Calu3 (cell line): Measurements from ENCODE around the gene CCDC3. TPM values are rescaled to one million over a fixed set of nuclear protein-coding genes. Genes with fewer than 3 reads are reported as not detected.

Source experiments
- BruUV-seq: library from RNA; stranded (reverse); fragments of 400-500 nt; replicated peaks from 2 replicates; lab custom pipeline; 2021; lab: Mats Ljungman, UMichigan
- CTCF ChIA-PET: fragments of 300-600 bp; sonication (Branson Sonifier 250); formaldehyde crosslinking; loops from one replicate; lab custom pipeline; 2022; ENCODE audit warnings: antibody characterized with exemption; lab: Charles Lee
- DNase-seq: peaks from one replicate; pipeline ENCODE4 v3.0.0; 2022
- H3K27ac Mint-ChIP-seq: one replicate; pipeline ENCODE4 v1.8.0; 2022; ENCODE audit warnings: mixed read lengths; ENCODE audit not compliant: unreplicated experiment
- H3K27me3 Mint-ChIP-seq: one replicate; pipeline ENCODE4 v1.8.0; 2022; ENCODE audit warnings: mixed read lengths; ENCODE audit not compliant: unreplicated experiment
- H3K36me3 Mint-ChIP-seq: one replicate; pipeline ENCODE4 v1.8.0; 2022; ENCODE audit warnings: mild to moderate bottlenecking, moderate library complexity, mixed read lengths; ENCODE audit not compliant: insufficient read depth, unreplicated experiment
- H3K4me1 Mint-ChIP-seq: one replicate; pipeline ENCODE4 v1.8.0; 2022; ENCODE audit warnings: mild to moderate bottlenecking, low read depth, mixed read lengths; ENCODE audit not compliant: unreplicated experiment
- H3K4me3 Mint-ChIP-seq: one replicate; pipeline ENCODE4 v1.8.0; 2022; ENCODE audit warnings: mild to moderate bottlenecking, low read depth, moderate library complexity, mixed read lengths; ENCODE audit not compliant: unreplicated experiment
- H3K9me3 Mint-ChIP-seq: one replicate; pipeline ENCODE4 v1.8.0; 2022; ENCODE audit warnings: low read depth, mixed read lengths; ENCODE audit not compliant: unreplicated experiment
- intact Hi-C: fragments of 100-400 bp; cut with micrococcal nuclease; formaldehyde crosslinking; loops from one replicate; pipeline ENCODE4 v1.10.0; 2022; ENCODE audit not compliant: unreplicated experiment
- total RNA-seq: library from RNA; stranded (reverse); gene quantifications from 2 replicates; pipeline ENCODE4 v1.2.3, GENCODE V29; 2022
- TF ChIP-seq, protein P1 (sequence below): fragments of 200-600 bp; IDR thresholded peaks from one replicate; pipeline ENCODE4 v1.8.0; 2022; ENCODE audit warnings: antibody characterized with exemption; ENCODE audit not compliant: unreplicated experiment

Gene CCDC3
- total RNA-seq, 1 experiment from 2014 or later, result not detected

DNA sequence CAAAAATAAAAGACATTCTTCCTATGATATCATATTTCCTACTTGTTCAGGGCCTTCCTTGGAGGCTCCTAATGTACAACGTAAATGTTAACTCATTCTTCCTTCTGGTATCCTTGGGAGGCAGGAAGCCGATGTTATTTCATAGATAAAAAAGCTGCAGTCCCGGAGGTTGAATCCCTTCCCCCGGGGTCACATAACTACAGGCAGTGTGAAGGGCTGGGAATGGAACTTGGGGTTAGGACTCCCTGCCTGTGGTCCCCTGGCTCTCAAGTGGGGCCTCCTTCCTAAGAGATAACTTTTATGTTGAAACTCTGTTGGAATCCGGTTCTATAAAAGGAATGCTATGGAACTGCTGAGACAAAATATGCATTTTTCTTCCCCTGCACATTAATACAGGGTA lies 14.9 kb upstream of the CCDC3 start:
- intact Hi-C loops, result no loop called here
- TF ChIP-seq, protein P1, sequence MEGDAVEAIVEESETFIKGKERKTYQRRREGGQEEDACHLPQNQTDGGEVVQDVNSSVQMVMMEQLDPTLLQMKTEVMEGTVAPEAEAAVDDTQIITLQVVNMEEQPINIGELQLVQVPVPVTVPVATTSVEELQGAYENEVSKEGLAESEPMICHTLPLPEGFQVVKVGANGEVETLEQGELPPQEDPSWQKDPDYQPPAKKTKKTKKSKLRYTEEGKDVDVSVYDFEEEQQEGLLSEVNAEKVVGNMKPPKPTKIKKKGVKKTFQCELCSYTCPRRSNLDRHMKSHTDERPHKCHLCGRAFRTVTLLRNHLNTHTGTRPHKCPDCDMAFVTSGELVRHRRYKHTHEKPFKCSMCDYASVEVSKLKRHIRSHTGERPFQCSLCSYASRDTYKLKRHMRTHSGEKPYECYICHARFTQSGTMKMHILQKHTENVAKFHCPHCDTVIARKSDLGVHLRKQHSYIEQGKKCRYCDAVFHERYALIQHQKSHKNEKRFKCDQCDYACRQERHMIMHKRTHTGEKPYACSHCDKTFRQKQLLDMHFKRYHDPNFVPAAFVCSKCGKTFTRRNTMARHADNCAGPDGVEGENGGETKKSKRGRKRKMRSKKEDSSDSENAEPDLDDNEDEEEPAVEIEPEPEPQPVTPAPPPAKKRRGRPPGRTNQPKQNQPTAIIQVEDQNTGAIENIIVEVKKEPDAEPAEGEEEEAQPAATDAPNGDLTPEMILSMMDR, result no peak
- Mint-ChIP-seq H3K9me3 (peaks cover 2% of the 10 kb centered on the region), H3K27ac (no peak overlapping the region), H3K36me3 (no peaks in the 10 kb centered on the region), H3K4me1 (no peaks in the 10 kb centered on the region), H3K4me3 (no peak overlapping the region), H3K27me3 (peaks cover 31% of the 10 kb centered on the region)
- CTCF ChIA-PET, result interaction anchor here (0.7 kb wide), 2 partner anchors 58 to 844 kb away, joined by 3 to 7 read pairs; no protein-coding TSS in a partner anchor
- BruUV-seq, result no TSS peak
- DNase-seq, result no peak

DNA sequence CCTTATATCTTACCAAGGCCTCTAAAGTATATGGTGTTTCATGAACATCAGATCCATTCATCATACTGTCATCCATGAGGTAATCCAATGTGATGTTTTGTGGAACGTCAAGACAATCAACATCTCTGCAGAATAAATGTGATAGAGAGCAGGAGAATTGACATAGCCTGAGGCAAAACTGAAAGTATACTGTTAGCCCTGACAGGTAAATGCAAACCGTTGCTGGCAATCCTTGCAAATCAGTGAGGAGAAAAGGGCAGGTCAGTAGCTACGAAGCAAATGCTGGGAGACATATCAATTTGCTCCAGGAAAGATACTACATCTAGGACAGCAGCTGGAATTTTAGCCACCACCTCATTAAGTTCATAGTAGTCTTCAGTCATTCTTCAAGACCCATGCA lies 4.5 kb upstream of the CCDC3 start:
- intact Hi-C loops, result no loop called here
- CTCF ChIA-PET, result no interaction called here
- Mint-ChIP-seq H3K4me1 (no peaks in the 10 kb centered on the region), H3K9me3 (no peaks in the 10 kb centered on the region), H3K4me3 (no peak overlapping the region), H3K36me3 (no peaks in the 10 kb centered on the region), H3K27ac (no peak overlapping the region), H3K27me3 (peaks cover 77% of the 10 kb centered on the region)
- TF ChIP-seq, protein P1, result no peak
- BruUV-seq, result no TSS peak
- DNase-seq, result no peak

DNA sequence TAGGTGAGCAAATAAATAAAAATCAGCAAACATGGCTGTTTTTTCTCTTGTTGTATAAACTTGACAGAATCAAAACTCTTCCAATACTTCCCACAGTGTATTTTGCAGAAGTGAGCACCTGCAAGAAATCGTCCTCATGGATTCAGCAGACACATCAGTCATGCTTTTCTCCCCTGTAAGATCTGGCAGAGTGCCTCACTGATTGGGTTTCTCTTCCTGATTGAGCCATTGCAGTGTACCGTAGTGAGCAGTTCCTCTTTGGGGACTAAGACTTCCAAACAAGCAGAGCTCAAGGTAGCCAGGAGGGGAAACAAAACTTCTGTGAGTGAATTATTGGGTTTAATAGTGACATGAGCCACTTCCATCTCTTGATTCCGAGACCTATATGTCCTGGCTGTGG lies 2.2 kb upstream of the CCDC3 start:
- DNase-seq, result no peak
- H3K4me3 Mint-ChIP-seq, result no peak overlapping the region
- TF ChIP-seq, protein P1, result no peak
- no peak overlapping the region for H3K27ac Mint-ChIP-seq
- H3K27me3 Mint-ChIP-seq, result peaks cover 97% of the 10 kb centered on the region
- BruUV-seq, result no TSS peak
- H3K36me3 Mint-ChIP-seq, result no peaks in the 10 kb centered on the region
- H3K9me3 Mint-ChIP-seq, result no peaks in the 10 kb centered on the region
- H3K4me1 Mint-ChIP-seq, result no peaks in the 10 kb centered on the region
- CTCF ChIA-PET, result no interaction called here
- intact Hi-C loops, result no loop called here

DNA sequence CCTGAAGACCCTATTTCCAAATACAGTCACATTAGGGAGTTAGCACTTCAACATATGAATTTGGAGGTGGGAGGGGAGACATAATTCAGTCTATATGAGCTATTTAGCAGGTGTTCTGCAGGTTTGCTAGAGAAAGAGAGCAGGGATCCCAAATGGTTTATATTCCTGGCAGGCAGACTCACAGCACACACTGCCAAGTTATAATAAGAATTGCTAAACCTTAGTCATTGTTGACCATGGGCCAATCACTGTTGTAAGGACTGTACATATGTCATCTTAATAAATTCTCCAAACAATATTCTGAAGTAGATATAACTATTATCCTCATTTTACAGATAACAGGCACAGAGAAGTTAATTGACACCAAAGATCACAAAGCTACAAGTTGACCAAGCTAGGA lies 1.5 kb upstream of the CCDC3 start:
- Mint-ChIP-seq H3K27me3 (peaks cover 97% of the 10 kb centered on the region), H3K27ac (no peak overlapping the region), H3K36me3 (no peaks in the 10 kb centered on the region), H3K4me3 (no peak overlapping the region), H3K9me3 (no peaks in the 10 kb centered on the region), H3K4me1 (no peaks in the 10 kb centered on the region)
- DNase-seq, result no peak
- BruUV-seq, result no TSS peak
- CTCF ChIA-PET, result interaction anchor here (0.6 kb wide), 1 partner anchor 221 kb away, joined by 3 read pairs; no protein-coding TSS in a partner anchor
- intact Hi-C loops, result no loop called here
- TF ChIP-seq, protein P1, result no peak
